K562 (cell line): ENCODE measurements around the gene FMO1. TPM values are rescaled to one million over a fixed set of nuclear protein-coding genes. Genes with fewer than 3 reads are reported as not detected.

Experiments used
- ATAC-seq: fragments of 200-7000 bp; cut with Tn5 transposase; 3 replicates; pipeline ENCODE4 v1.9.1; 2020; ENCODE audit warnings: moderate library complexity
- BruUV-seq: library from RNA; stranded (reverse); fragments of 400-500 nt; replicated peaks from 2 replicates; lab custom pipeline; 2021; lab: Mats Ljungman, UMichigan
- CTCF ChIA-PET: fragments of 300-600 bp; formaldehyde crosslinking; extraction: SDS; loops from one replicate; lab custom pipeline; 2021; ENCODE audit warnings: low intra/inter-chr PET ratio; lab: Yijun Ruan, JAX
- POLR2A ChIA-PET: fragments of 300-600, 350-650 bp; sonication (Branson Sonifier 250); formaldehyde crosslinking; extraction: SDS; loops from one replicate; lab custom pipeline; 2021; ENCODE audit warnings: antibody characterized with exemption, inconsistent platforms; lab: Yijun Ruan, JAX
- DNase-seq, 4 experiments: peaks; one replicate each; pipeline versions ENCODE4 v3.0.0 to v3.0.0-alpha.2; 2011 to 2018; ENCODE audit warnings: low spot score in 3 of 4, mixed read lengths in 3 of 4; ENCODE audit errors: extremely low read depth in 1 of 4
- FAIRE-seq: peaks from 2 replicates; lab custom pipeline; 2011; peaks lifted over from hg19 to GRCh38; lab: Jason Lieb, UNC
- H2AFZ ChIP-seq: 2 replicates; pipeline ENCODE4 v1.6.0; 2011; ENCODE audit warnings: low read depth, low read length, control low read depth, inconsistent platforms
- H3K27ac ChIP-seq: fragments of 200-600 bp; 3 replicates; pipeline ENCODE4 v1.8.0; 2011; ENCODE audit warnings: low read depth, mild to moderate bottlenecking, control low read depth, inconsistent platforms, low read length, moderate library complexity, mixed read lengths; ENCODE audit errors: extremely low read depth
- H3K27me3 ChIP-seq, 2 experiments: fragments of 300-600 bp in 1 of 2; 2 replicates in 1 of 2; 3 replicates in 1 of 2; pipeline versions ENCODE4 v1.6.0 to v1.8.0; 2011; ENCODE audit warnings: inconsistent platforms in 2 of 2, low read length in 2 of 2, mild to moderate bottlenecking in 1 of 2, mixed read lengths in 1 of 2, moderate library complexity in 1 of 2; ENCODE audit not compliant: control insufficient read depth in 2 of 2, insufficient read depth in 2 of 2
- H3K36me3 ChIP-seq: fragments of 300-600 bp; 3 replicates; pipeline ENCODE4 v1.8.0; 2011; ENCODE audit warnings: mild to moderate bottlenecking, low read length, inconsistent platforms; ENCODE audit not compliant: control insufficient read depth, insufficient read depth
- H3K4me1 ChIP-seq, 2 experiments: fragments of 200-600 bp in 1 of 2; replicated peaks in 1 of 2; 2 replicates in 1 of 2; 3 replicates in 1 of 2; pipeline versions ENCODE4 v1.5.1 to v1.8.0; 2011; ENCODE audit warnings: inconsistent platforms in 2 of 2, low read length in 2 of 2, mild to moderate bottlenecking in 1 of 2, mixed read lengths in 1 of 2, moderate library complexity in 1 of 2; ENCODE audit not compliant: control insufficient read depth in 2 of 2, insufficient read depth in 2 of 2
- H3K4me2 ChIP-seq: 2 replicates; pipeline ENCODE4 v1.6.1; 2011; ENCODE audit warnings: low read length, control low read depth, inconsistent platforms, mixed read lengths; ENCODE audit not compliant: insufficient read depth
- H3K4me3 ChIP-seq: fragments of 200-600 bp; sonication (generic), shearing (Covaris generic); 2 replicates; pipeline ENCODE4 v1.5.1; 2016; ENCODE audit warnings: control low read depth, inconsistent platforms
- H3K79me2 ChIP-seq: fragments of 200-600 bp; 3 replicates; pipeline ENCODE4 v1.8.0; 2011; ENCODE audit warnings: low read length, inconsistent platforms; ENCODE audit not compliant: control insufficient read depth, insufficient read depth
- H3K9ac ChIP-seq, 2 experiments: 2 replicates each; pipeline versions ENCODE4 v1.6.0 to v1.6.1; 2011; ENCODE audit warnings: low read depth in 2 of 2, low read length in 2 of 2, control low read depth in 1 of 2, inconsistent platforms in 1 of 2, mild to moderate bottlenecking in 1 of 2, mixed read lengths in 1 of 2; ENCODE audit not compliant: insufficient read depth in 1 of 2
- H3K9me1 ChIP-seq: one replicate; pipeline ENCODE4 v1.6.0; 2011; ENCODE audit warnings: inconsistent platforms, mild to moderate bottlenecking, low read length, moderate library complexity; ENCODE audit not compliant: control insufficient read depth, insufficient read depth
- H3K9me3 ChIP-seq: replicated peaks from 2 replicates; pipeline ENCODE4 v1.5.1; 2011; ENCODE audit warnings: low read depth, low read length, inconsistent platforms; ENCODE audit not compliant: control insufficient read depth, insufficient read depth
- H4K20me1 ChIP-seq: replicated peaks from 2 replicates; pipeline ENCODE4 v1.6.1; 2011; ENCODE audit warnings: low read length, inconsistent platforms, mixed read lengths; ENCODE audit not compliant: control insufficient read depth, insufficient read depth
- CHD1 ChIP-seq: fragments of 200-600 bp; sonication (generic); IDR thresholded peaks from one replicate; pipeline ENCODE4 v1.6.1; 2012; ENCODE audit warnings: mild to moderate bottlenecking, moderate library complexity, low read length, inconsistent platforms
- DACH1 ChIP-seq: fragments of 450-650 bp; IDR thresholded peaks from 2 replicates; pipeline ENCODE4 v1.6.1; 2018; ENCODE audit not compliant: partially characterized antibody
- HMGN3 ChIP-seq: IDR thresholded peaks from 2 replicates; pipeline ENCODE4 v1.6.1; 2011; ENCODE audit warnings: borderline replicate concordance, low read depth, mild to moderate bottlenecking, mixed read lengths, low read length; ENCODE audit not compliant: insufficient read length; ENCODE audit errors: extremely low read depth
- ILF3 ChIP-seq: fragments of 450-650 bp; IDR thresholded peaks from 2 replicates; pipeline ENCODE4 v1.6.1; 2018; ENCODE audit warnings: antibody characterized with exemption, mild to moderate bottlenecking, moderate library complexity, borderline replicate concordance
- MECOM ChIP-seq: fragments of 250-450 bp; sonication (Bioruptor Pico); IDR thresholded peaks from 2 replicates; pipeline ENCODE4 v1.8.0; 2022; ENCODE audit warnings: inconsistent platforms
- MTA3 ChIP-seq: fragments of 450-650 bp; formaldehyde crosslinking; IDR thresholded peaks from 2 replicates; pipeline ENCODE4 v1.6.1; 2017; ENCODE audit warnings: mild to moderate bottlenecking, borderline replicate concordance
- STAG1 ChIP-seq: sonication (generic); formaldehyde crosslinking; IDR thresholded peaks from 2 replicates; pipeline ENCODE4 v1.5.0; 2020; ENCODE audit warnings: missing genetic modification reagents, borderline replicate concordance
- ZNF695 ChIP-seq: fragments of 450-650 bp; formaldehyde crosslinking; IDR thresholded peaks from 2 replicates; pipeline ENCODE4 v1.4.0; 2020; ENCODE audit warnings: mild to moderate bottlenecking, moderate library complexity
- WGBS: fragments of 100-300 bp; shearing (Covaris generic); methylation state at CpG from one replicate; pipeline ENCODE4 v1.1.6; 2016; ENCODE audit warnings: low coverage, mixed read lengths; ENCODE audit not compliant: insufficient coverage; ENCODE audit errors: missing lambda C conversion rate; 5-methylcytosine and 5-hydroxymethylcytosine counted together
- in situ Hi-C: fragments of 300-500 bp; cut with MboI; formaldehyde crosslinking; loops from 4 replicates; pipeline ENCODE4 v1.15.0; 2018; ENCODE audit warnings: inconsistent platforms, mixed read lengths
- intact Hi-C: fragments of 100-400 bp; cut with micrococcal nuclease; formaldehyde crosslinking; loops from 2 replicates; pipeline ENCODE4 v1.14.2; 2022
- polyA plus RNA-seq, 8 experiments: library from polyadenylated mRNA; depleted of rRNA in 4 of 8; stranded (reverse) in 5 of 8; unstranded in 3 of 8; fragments of >200 nt; fragmentation: Nextera tagmentation in 2 of 8; fragmentation: Illumina TruSeq in 1 of 8; extraction: Ambion mirVana in 2 of 8; extraction: Trizol in 1 of 8; gene quantifications; 2 replicates each; pipeline versions ENCODE4 v1.2.1 to v1.2.3, GENCODE V29; 2011 to 2014; ENCODE audit warnings: inconsistent platforms in 1 of 8, missing spikeins in 1 of 8
- total RNA-seq, 7 experiments: library from RNA; depleted of rRNA in 6 of 7; stranded (reverse); fragments of >200 nt in 6 of 7; fragmentation: Illumina TruSeq in 2 of 7; extraction: Trizol in 2 of 7; gene quantifications; 2 replicates each; pipeline versions ENCODE4 v1.2.1 to v1.2.3, GENCODE V29; 2011 to 2021; ENCODE audit warnings: low replicate concordance in 1 of 7
- TF ChIP-seq, protein P1 (sequence below): fragments of 450-650 bp; IDR thresholded peaks from 2 replicates; pipeline ENCODE4 v1.6.1; 2016; ENCODE audit warnings: borderline replicate concordance
- TF ChIP-seq, protein P2 (sequence below): fragments of 250-450 bp; sonication (Bioruptor Pico); IDR thresholded peaks from 2 replicates; pipeline ENCODE4 v1.8.0; 2022; ENCODE audit warnings: inconsistent platforms
- TF ChIP-seq, protein P3 (sequence below): conservative IDR thresholded peaks from 2 replicates; pipeline ENCODE4 v1.6.1; 2011; ENCODE audit warnings: low read depth, mild to moderate bottlenecking, low read length; ENCODE audit not compliant: control insufficient read depth

The FMO1 gene
- total and polyA plus RNA-seq, 9 of the 15 experiments (the other 6 are each of a cell fraction or from before 2014, with no cell fraction given), result not detected

DNA sequence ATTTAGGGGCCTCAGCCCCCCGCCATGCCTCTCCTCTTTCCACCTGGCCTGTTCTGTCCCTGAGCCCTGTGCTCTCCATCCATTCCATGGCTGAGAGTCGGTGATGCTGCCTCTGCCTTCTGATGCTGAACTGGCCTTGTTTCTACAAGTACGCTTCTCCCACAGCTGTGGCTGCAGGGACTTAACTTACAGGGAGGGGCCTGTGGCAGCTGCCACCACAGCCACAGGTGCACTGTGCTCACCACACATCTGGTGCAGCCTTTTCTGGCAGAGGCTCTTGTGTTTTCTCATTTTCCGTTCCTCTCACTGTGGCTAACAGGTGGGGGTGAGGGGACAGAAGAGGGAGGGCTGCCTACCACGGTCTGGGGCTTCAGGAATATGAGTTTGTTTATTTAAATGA lies 4.2 kb downstream of the FMO1 start:
- BruUV-seq, result no TSS peak
- in situ Hi-C loops, result no loop called here
- Histone ChIP-seq H3K36me3 (no peaks in the 10 kb centered on the region), H2AFZ (no peak overlapping the region), H3K4me1 (peaks cover 0 to 3% of the 10 kb centered on the region in 2 experiments; a peak in 2 of 5 replicates), H3K27me3 (peaks cover 4 to 10% of the 10 kb centered on the region in 2 experiments; a peak in 2 of 5 replicates), H3K9me3 (no peaks in the 10 kb centered on the region), H3K9me1 (no peaks in the 10 kb centered on the region), H3K4me3 (no peak overlapping the region), H3K9ac (no peak overlapping the region), H3K4me2 (no peak overlapping the region), H4K20me1 (no peaks in the 10 kb centered on the region), H3K27ac (no peak overlapping the region), H3K79me2 (no peaks in the 10 kb centered on the region)
- ATAC-seq, result no peak
- no peak for FAIRE-seq
- CTCF ChIA-PET, result interaction anchor here (0.6 kb wide), 1 partner anchor 61 kb away, joined by 3 read pairs; no protein-coding TSS in a partner anchor
- no peak for DNase-seq
- 0% methylated on average over 5 of the region's 5 CpGs for WGBS
- POLR2A ChIA-PET, result interaction anchor here (0.7 kb wide), 1 partner anchor 492 kb away, joined by 4 read pairs; no protein-coding TSS in a partner anchor
- TF ChIP-seq MECOM (CRISPR knock-in tag) (no peak), STAG1 (no peak)
- intact Hi-C loops, result no loop called here

DNA sequence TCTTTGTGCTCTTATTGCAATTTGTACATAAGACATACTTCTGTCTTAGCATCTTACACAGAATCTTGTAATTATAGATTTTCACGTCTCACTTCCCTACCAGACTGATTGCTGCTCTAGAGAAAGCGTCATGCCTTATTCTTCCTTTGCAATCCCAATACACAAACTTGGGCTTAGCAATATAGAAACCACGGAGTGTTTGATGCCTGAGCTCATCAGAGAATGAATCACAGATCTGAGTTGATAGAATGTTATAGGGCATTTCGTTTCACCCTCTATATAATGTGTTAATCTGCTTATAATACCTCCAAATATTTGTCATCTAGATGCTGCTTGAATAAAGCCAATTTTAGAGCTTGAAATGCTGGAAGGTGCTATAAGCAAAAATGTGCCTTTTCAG lies 6.6 kb downstream of the FMO1 start:
- WGBS, result 0% methylated on average over 4 of the region's 4 CpGs
- H2AFZ ChIP-seq, result no peak overlapping the region
- H3K9me1 ChIP-seq, result no peaks in the 10 kb centered on the region
- H3K27ac ChIP-seq, result no peak overlapping the region
- no peak overlapping the region for H3K9ac ChIP-seq
- H3K36me3 ChIP-seq, result no peaks in the 10 kb centered on the region
- CTCF ChIA-PET, result no interaction called here
- POLR2A ChIA-PET, result no interaction called here
- ATAC-seq (no peak), DNase-seq (no peak), FAIRE-seq (no peak)
- H3K4me3 ChIP-seq, result no peak overlapping the region
- in situ Hi-C loops, result no loop called here
- peaks cover 4 to 10% of the 10 kb centered on the region in 2 experiments; a peak in 2 of 5 replicates for H3K27me3 ChIP-seq
- BruUV-seq, result no TSS peak
- H3K4me2 ChIP-seq, result no peak overlapping the region
- H4K20me1 ChIP-seq, result no peaks in the 10 kb centered on the region
- H3K9me3 ChIP-seq, result no peaks in the 10 kb centered on the region
- H3K79me2 ChIP-seq, result no peaks in the 10 kb centered on the region
- peaks cover 0 to 3% of the 10 kb centered on the region in 2 experiments; a peak in 2 of 5 replicates for H3K4me1 ChIP-seq
- intact Hi-C loops, result no loop called here
- TF ChIP-seq ILF3 (no peak), ZNF695 (CRISPR knock-in tag) (no peak), MTA3 (no peak), DACH1 (no peak), CHD1 (no peak), HMGN3 (no peak)
- TF ChIP-seq, protein P1, sequence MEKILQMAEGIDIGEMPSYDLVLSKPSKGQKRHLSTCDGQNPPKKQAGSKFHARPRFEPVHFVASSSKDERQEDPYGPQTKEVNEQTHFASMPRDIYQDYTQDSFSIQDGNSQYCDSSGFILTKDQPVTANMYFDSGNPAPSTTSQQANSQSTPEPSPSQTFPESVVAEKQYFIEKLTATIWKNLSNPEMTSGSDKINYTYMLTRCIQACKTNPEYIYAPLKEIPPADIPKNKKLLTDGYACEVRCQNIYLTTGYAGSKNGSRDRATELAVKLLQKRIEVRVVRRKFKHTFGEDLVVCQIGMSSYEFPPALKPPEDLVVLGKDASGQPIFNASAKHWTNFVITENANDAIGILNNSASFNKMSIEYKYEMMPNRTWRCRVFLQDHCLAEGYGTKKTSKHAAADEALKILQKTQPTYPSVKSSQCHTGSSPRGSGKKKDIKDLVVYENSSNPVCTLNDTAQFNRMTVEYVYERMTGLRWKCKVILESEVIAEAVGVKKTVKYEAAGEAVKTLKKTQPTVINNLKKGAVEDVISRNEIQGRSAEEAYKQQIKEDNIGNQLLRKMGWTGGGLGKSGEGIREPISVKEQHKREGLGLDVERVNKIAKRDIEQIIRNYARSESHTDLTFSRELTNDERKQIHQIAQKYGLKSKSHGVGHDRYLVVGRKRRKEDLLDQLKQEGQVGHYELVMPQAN, result no peak
- TF ChIP-seq, protein P2, sequence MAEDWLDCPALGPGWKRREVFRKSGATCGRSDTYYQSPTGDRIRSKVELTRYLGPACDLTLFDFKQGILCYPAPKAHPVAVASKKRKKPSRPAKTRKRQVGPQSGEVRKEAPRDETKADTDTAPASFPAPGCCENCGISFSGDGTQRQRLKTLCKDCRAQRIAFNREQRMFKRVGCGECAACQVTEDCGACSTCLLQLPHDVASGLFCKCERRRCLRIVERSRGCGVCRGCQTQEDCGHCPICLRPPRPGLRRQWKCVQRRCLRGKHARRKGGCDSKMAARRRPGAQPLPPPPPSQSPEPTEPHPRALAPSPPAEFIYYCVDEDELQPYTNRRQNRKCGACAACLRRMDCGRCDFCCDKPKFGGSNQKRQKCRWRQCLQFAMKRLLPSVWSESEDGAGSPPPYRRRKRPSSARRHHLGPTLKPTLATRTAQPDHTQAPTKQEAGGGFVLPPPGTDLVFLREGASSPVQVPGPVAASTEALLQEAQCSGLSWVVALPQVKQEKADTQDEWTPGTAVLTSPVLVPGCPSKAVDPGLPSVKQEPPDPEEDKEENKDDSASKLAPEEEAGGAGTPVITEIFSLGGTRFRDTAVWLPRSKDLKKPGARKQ (CRISPR knock-in tag), result no peak
- TF ChIP-seq, protein P3, sequence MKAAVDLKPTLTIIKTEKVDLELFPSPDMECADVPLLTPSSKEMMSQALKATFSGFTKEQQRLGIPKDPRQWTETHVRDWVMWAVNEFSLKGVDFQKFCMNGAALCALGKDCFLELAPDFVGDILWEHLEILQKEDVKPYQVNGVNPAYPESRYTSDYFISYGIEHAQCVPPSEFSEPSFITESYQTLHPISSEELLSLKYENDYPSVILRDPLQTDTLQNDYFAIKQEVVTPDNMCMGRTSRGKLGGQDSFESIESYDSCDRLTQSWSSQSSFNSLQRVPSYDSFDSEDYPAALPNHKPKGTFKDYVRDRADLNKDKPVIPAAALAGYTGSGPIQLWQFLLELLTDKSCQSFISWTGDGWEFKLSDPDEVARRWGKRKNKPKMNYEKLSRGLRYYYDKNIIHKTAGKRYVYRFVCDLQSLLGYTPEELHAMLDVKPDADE, result no peak
